Measurements from ENCODE around the gene ANAPC13. TPM values are rescaled to one million over a fixed set of nuclear protein-coding genes. Genes with fewer than 3 reads are reported as not detected.

Gene ANAPC13
- total and polyA plus RNA-seq, 4 donors: 38.7 to 86.1 (median 46.3) TPM

DNA sequence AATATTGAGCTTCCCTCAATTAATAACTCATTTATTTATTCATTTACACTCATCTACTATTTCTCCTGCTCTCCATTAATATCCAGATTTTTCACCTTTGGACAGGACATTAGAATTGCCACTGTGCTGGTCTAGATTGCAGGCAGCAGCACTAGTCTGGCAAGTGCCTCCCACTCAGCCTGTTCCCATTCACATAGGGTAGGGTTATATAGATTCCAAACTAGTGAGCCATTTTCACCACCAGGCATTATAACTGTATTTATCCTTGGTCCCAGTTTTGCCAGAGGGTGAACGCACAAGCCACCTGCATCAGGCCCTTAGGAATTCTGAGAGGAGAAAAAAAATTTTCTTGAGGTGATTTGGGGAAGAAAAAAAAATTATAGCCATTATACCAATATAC lies 44.5 kb downstream of the ANAPC13 start:
- no peak overlapping the region for H3K4me3 ChIP-seq (ENCODE audit: low read length in 2 of 2)
- H3K9me3 ChIP-seq (ENCODE audit: control insufficient read depth, low read length): no peaks in the 10 kb centered on the region
- DNase-seq (no peak), ATAC-seq (ENCODE audit: low FRiP score) (no peak)
- peaks cover 0 to under 1% of the 10 kb centered on the region in 2 donors for H3K4me1 ChIP-seq (ENCODE audit: control insufficient read depth in 1 of 2, insufficient read depth in 2 of 2, low read length in 2 of 2)
- WGBS, 2 donors: 93 to 96% methylated on average over 1 of the region's 1 CpG
- no peaks in the 10 kb centered on the region for H3K27me3 ChIP-seq (ENCODE audit: control insufficient read depth in 1 of 2, insufficient read depth in 2 of 2, low read length in 1 of 2)
- H3K36me3 ChIP-seq (ENCODE audit: control insufficient read depth in 1 of 2, insufficient read depth in 2 of 2, low read length in 1 of 2): no peaks in the 10 kb centered on the region
- intact Hi-C loops (cut with DNase I): no loop called here
- no peak overlapping the region for H3K27ac ChIP-seq (ENCODE audit: low read depth in 1 of 2, low read length in 2 of 2)

DNA sequence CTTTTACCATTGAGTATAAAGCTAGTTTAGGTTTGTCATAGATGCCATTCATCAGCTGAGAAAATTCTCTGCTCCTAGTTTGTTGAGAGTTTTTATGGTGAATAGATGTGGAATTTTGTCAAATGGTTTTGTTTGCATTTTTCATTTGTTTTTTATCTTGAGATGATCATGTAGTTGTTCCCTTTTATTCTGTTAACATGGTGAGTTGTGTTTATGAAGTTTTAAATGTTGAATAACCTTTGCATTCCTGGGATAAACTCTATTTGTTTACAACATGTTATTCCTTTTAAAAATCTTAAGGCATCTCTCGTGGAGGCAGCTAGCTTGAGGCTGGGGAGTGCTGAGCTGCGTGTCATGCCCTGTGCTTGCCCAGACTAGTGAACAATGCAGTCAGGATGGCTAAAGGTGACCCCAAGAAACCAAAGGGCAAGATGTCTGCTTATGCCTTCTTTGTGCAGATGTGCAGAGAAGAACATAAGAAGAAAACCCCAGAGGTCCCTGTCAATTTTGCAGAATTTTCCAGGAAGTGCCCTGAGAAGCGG lies 48.5 kb downstream of the ANAPC13 start:
- H3K27ac ChIP-seq (ENCODE audit: low read depth in 1 of 2, low read length in 2 of 2): no peak overlapping the region
- H3K27me3 ChIP-seq (ENCODE audit: control insufficient read depth in 1 of 2, insufficient read depth in 2 of 2, low read length in 1 of 2): no peaks in the 10 kb centered on the region
- ATAC-seq (ENCODE audit: low FRiP score): no peak
- WGBS, 2 donors: 82 to 89% methylated on average over 3 of the region's 3 CpGs
- H3K4me3 ChIP-seq (ENCODE audit: low read length in 2 of 2): no peak overlapping the region
- intact Hi-C loops (cut with DNase I): no loop called here
- H3K9me3 ChIP-seq (ENCODE audit: control insufficient read depth, low read length): no peaks in the 10 kb centered on the region
- no peaks in the 10 kb centered on the region for H3K36me3 ChIP-seq (ENCODE audit: control insufficient read depth in 1 of 2, insufficient read depth in 2 of 2, low read length in 1 of 2)
- H3K4me1 ChIP-seq (ENCODE audit: control insufficient read depth in 1 of 2, insufficient read depth in 2 of 2, low read length in 2 of 2): no peaks in the 10 kb centered on the region
- DNase-seq: no peak

DNA sequence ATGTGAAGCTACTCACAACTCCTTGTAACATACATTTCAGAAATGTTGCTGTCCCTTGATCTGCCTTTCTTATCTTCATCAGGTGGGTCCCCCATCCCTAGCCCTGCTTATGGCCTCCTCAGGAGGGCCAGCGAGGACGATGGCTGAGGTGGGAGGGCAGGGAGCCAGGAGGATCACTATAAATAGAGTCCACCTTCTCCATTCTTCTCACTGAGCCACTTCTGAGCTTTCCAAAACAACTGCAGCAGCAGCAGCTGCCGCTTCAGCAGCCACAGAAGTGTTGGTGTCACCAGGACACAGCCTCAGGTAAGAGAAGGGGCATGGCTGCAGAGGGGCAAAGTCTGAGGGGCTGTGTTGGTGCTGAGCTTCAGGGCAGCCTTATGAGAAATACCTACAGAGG lies 53.5 kb downstream of the ANAPC13 start:
- Histone ChIP-seq H3K4me3 (ENCODE audit: low read length in 2 of 2) (no peak overlapping the region), H3K27me3 (ENCODE audit: control insufficient read depth in 1 of 2, insufficient read depth in 2 of 2, low read length in 1 of 2) (no peaks in the 10 kb centered on the region), H3K9me3 (ENCODE audit: control insufficient read depth, low read length) (no peaks in the 10 kb centered on the region), H3K27ac (ENCODE audit: low read depth in 1 of 2, low read length in 2 of 2) (no peak overlapping the region), H3K36me3 (ENCODE audit: control insufficient read depth in 1 of 2, insufficient read depth in 2 of 2, low read length in 1 of 2) (no peaks in the 10 kb centered on the region), H3K4me1 (ENCODE audit: control insufficient read depth in 1 of 2, insufficient read depth in 2 of 2, low read length in 2 of 2) (no peaks in the 10 kb centered on the region)
- intact Hi-C loops (cut with DNase I): no loop called here
- 69 to 82% methylated on average over 3 of the region's 3 CpGs for WGBS, 2 donors
- no peak for DNase-seq
- ATAC-seq (ENCODE audit: low FRiP score): no peak

DNA sequence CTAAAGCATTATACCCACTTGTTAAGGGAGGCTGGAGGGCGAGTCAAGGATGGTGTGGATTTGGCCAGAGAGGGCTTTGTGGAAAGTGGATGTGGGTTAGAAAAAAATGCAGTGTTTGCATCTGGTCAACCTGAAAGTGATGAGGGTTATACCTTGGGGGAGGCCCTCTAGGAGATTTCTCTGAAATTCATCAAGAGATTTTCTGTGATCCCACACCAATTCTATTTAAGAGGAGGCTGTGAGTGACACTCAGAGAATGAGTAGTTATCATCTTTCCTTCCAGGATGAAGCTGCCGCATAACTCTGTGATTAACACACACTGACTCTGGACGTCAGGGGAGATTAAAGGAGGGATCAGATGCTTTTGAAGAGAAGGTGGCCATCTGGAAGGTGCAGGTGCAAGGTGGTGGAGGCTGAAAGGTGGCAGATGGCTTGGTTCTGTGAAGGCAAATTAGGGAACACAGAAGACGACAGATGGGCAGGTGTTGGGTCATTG lies 54.8 kb downstream of the ANAPC13 start:
- H3K27me3 ChIP-seq (ENCODE audit: control insufficient read depth in 1 of 2, insufficient read depth in 2 of 2, low read length in 1 of 2): no peaks in the 10 kb centered on the region
- ATAC-seq (ENCODE audit: low FRiP score) (no peak), DNase-seq (no peak)
- 86 to 91% methylated on average over 4 of the region's 4 CpGs for WGBS, 2 donors
- no peak overlapping the region for H3K4me3 ChIP-seq (ENCODE audit: low read length in 2 of 2)
- intact Hi-C loops (cut with DNase I): no loop called here
- H3K4me1 ChIP-seq (ENCODE audit: control insufficient read depth in 1 of 2, insufficient read depth in 2 of 2, low read length in 2 of 2): no peaks in the 10 kb centered on the region
- no peak overlapping the region for H3K27ac ChIP-seq (ENCODE audit: low read depth in 1 of 2, low read length in 2 of 2)
- no peaks in the 10 kb centered on the region for H3K9me3 ChIP-seq (ENCODE audit: control insufficient read depth, low read length)
- no peaks in the 10 kb centered on the region for H3K36me3 ChIP-seq (ENCODE audit: control insufficient read depth in 1 of 2, insufficient read depth in 2 of 2, low read length in 1 of 2)

DNA sequence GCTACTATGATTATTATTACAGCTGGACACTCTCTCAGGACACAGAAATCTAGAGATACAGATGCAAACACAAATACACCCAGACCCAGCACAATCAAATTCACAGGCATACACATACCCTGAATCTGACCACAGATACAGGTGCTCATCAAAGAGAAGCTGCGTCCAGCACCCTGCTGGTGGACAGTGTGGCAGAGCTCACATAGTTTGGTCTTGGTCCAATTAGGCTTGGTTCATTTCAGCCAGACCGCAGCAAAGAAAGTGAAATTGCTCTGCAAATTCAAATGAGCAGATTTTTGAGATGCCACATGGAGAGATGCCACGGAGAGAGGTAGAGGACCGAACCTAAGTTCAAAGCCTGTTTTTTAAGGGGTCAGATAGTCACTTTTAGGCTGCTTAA lies 55.6 kb downstream of the ANAPC13 start:
- H3K36me3 ChIP-seq (ENCODE audit: control insufficient read depth in 1 of 2, insufficient read depth in 2 of 2, low read length in 1 of 2): no peaks in the 10 kb centered on the region
- ATAC-seq (ENCODE audit: low FRiP score) (no peak), DNase-seq (no peak)
- intact Hi-C loops (cut with DNase I): no loop called here
- H3K4me3 ChIP-seq (ENCODE audit: low read length in 2 of 2): no peak overlapping the region
- WGBS, 2 donors: 86 to 89% methylated on average over 4 of the region's 4 CpGs
- no peaks in the 10 kb centered on the region for H3K27me3 ChIP-seq (ENCODE audit: control insufficient read depth in 1 of 2, insufficient read depth in 2 of 2, low read length in 1 of 2)
- H3K27ac ChIP-seq (ENCODE audit: low read depth in 1 of 2, low read length in 2 of 2): no peak overlapping the region
- no peaks in the 10 kb centered on the region for H3K9me3 ChIP-seq (ENCODE audit: control insufficient read depth, low read length)
- no peaks in the 10 kb centered on the region for H3K4me1 ChIP-seq (ENCODE audit: control insufficient read depth in 1 of 2, insufficient read depth in 2 of 2, low read length in 2 of 2)

DNA sequence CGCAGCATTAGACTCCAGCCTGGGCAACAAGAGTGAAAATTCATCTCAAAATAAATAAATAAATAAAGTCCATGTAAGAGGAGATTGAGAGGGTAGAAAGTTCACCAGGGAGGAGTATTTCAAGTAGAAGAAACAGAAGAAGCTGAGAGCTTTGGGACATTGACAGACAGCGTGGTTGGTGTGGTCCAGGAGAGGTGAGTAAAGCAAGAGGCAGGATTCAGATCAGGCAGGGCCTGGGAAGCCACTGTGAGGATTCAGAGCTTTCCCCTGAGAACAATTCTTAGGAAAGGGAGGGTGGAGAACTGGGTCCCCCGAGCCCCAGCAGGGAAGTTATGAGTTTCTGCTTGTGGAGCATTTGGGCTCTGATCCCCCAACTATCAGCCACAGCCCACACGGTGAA lies 57.4 kb downstream of the ANAPC13 start:
- H3K36me3 ChIP-seq (ENCODE audit: control insufficient read depth in 1 of 2, insufficient read depth in 2 of 2, low read length in 1 of 2): no peaks in the 10 kb centered on the region
- H3K27ac ChIP-seq (ENCODE audit: low read depth in 1 of 2, low read length in 2 of 2): no peak overlapping the region
- no peaks in the 10 kb centered on the region for H3K27me3 ChIP-seq (ENCODE audit: control insufficient read depth in 1 of 2, insufficient read depth in 2 of 2, low read length in 1 of 2)
- H3K9me3 ChIP-seq (ENCODE audit: control insufficient read depth, low read length): no peaks in the 10 kb centered on the region
- DNase-seq: no peak
- intact Hi-C loops (cut with DNase I): no loop called here
- no peak overlapping the region for H3K4me3 ChIP-seq (ENCODE audit: low read length in 2 of 2)
- 92 to 95% methylated on average over 4 of the region's 4 CpGs for WGBS, 2 donors
- H3K4me1 ChIP-seq (ENCODE audit: control insufficient read depth in 1 of 2, insufficient read depth in 2 of 2, low read length in 2 of 2): no peaks in the 10 kb centered on the region
- no peak for ATAC-seq (ENCODE audit: low FRiP score)

Other genes starting within 250 kb of the ANAPC13 start
- gene RYK, start 235.1 kb downstream of the ANAPC13 start, total RNA-seq: 10 to 100 TPM; 71.8 to 73.5 TPM
- 10 to 100 TPM; 35.9 to 48.9 TPM for gene RYK, start 235.1 kb downstream of the ANAPC13 start, polyA plus RNA-seq
- gene AMOTL2, start 111.5 kb downstream of the ANAPC13 start, total RNA-seq: 100 to 1,000 TPM in 1 of 2 donors, 10 to 100 TPM in 1; 82.1 to 118 TPM
- 10 to 100 TPM; 12.4 to 29.3 TPM for gene AMOTL2, start 111.5 kb downstream of the ANAPC13 start, polyA plus RNA-seq
- 10 to 100 TPM; 28.0 to 29.7 TPM for gene CEP63, start 72 bp upstream of the ANAPC13 start, total RNA-seq
- gene CEP63, start 72 bp upstream of the ANAPC13 start, polyA plus RNA-seq: 10 to 100 TPM; 29.7 to 32.7 TPM
- 1 to 10 TPM; 1.2 to 1.8 TPM for gene KY, start 165.0 kb upstream of the ANAPC13 start, total RNA-seq
- under 1 TPM; 0.13 TPM for gene KY, start 165.0 kb upstream of the ANAPC13 start, polyA plus RNA-seq

All from aorta (tissue), 5 donors.